Neural progenitor cell (in vitro differentiated cells): Measurements from ENCODE around the gene SLC35G2. TPM values are rescaled to one million over a fixed set of nuclear protein-coding genes. Genes with fewer than 3 reads are reported as not detected.

Experiments used
- DNase-seq: peaks from one replicate; pipeline ENCODE4 v3.0.0-alpha.2; 2016; ENCODE audit warnings: low spot score
- H2AFZ ChIP-seq: fragments of 200-600 bp; sonication (generic); replicated peaks from 2 replicates; pipeline ENCODE4 v1.6.1; 2016; ENCODE audit warnings: antibody characterized with exemption
- H3F3A ChIP-seq: fragments of 200-600 bp; sonication (generic); 2 replicates; pipeline ENCODE4 v1.6.1; 2016; ENCODE audit warnings: antibody characterized with exemption, low read depth
- H3K27ac ChIP-seq: fragments of 200-600 bp; sonication (generic); 2 replicates; pipeline ENCODE4 v1.5.1; 2016; ENCODE audit warnings: mild to moderate bottlenecking
- H3K27me3 ChIP-seq: fragments of 200-600 bp; sonication (generic); 2 replicates; pipeline ENCODE4 v1.6.1; 2016; ENCODE audit warnings: mild to moderate bottlenecking, moderate library complexity
- H3K36me3 ChIP-seq: fragments of 200-600 bp; sonication (generic); 2 replicates; pipeline ENCODE4 v1.5.1; 2016
- H3K4me1 ChIP-seq: fragments of 200-600 bp; sonication (generic); 2 replicates; pipeline ENCODE4 v1.6.1; 2016; ENCODE audit warnings: mixed run types
- H3K4me2 ChIP-seq: fragments of 200-600 bp; sonication (generic); 2 replicates; pipeline ENCODE4 v1.6.1; 2016
- H3K4me3 ChIP-seq: fragments of 200-600 bp; sonication (generic); 2 replicates; pipeline ENCODE4 v1.5.1; 2016
- H3K79me2 ChIP-seq: fragments of 200-600 bp; sonication (generic); 2 replicates; pipeline ENCODE4 v1.6.1; 2016; ENCODE audit warnings: low read depth
- H3K9ac ChIP-seq: fragments of 200-600 bp; sonication (generic); 2 replicates; pipeline ENCODE4 v1.6.1; 2016
- H3K9me3 ChIP-seq: fragments of 200-600 bp; sonication (generic); 2 replicates; pipeline ENCODE4 v1.5.1; 2016; ENCODE audit warnings: low read depth
- H4K20me1 ChIP-seq: fragments of 200-600 bp; sonication (generic); 2 replicates; pipeline ENCODE4 v1.6.1; 2016; ENCODE audit warnings: low read depth
- H3K27ac Mint-ChIP-seq: 3 replicates; pipeline ENCODE4 v1.8.0; 2021; ENCODE audit warnings: mixed read lengths
- H3K27me3 Mint-ChIP-seq: 2 replicates; pipeline ENCODE4 v1.8.0; 2022; ENCODE audit warnings: low read depth, mild to moderate bottlenecking, inconsistent platforms, moderate library complexity, mixed read lengths; ENCODE audit not compliant: insufficient read depth
- H3K36me3 Mint-ChIP-seq: 3 replicates; pipeline ENCODE4 v1.8.0; 2021; ENCODE audit warnings: mixed read lengths
- H3K4me1 Mint-ChIP-seq: 3 replicates; pipeline ENCODE4 v1.8.0; 2021; ENCODE audit warnings: mixed read lengths
- H3K4me3 Mint-ChIP-seq: 3 replicates; pipeline ENCODE4 v1.8.0; 2021; ENCODE audit warnings: mild to moderate bottlenecking, moderate library complexity, mixed read lengths
- H3K9me3 Mint-ChIP-seq: 3 replicates; pipeline ENCODE4 v1.8.0; 2020; ENCODE audit warnings: mixed read lengths
- EZH2 ChIP-seq: fragments of 200-600 bp; sonication (generic); IDR thresholded peaks from 2 replicates; pipeline ENCODE4 v1.6.1; 2017; ENCODE audit warnings: antibody characterized with exemption, mild to moderate bottlenecking, moderate library complexity
- EZH2phosphoT487 ChIP-seq: fragments of 200-600 bp; sonication (generic); IDR thresholded peaks from 2 replicates; pipeline ENCODE4 v1.6.1; 2017; ENCODE audit warnings: antibody characterized with exemption
- total RNA-seq: library from RNA; depleted of rRNA; stranded (reverse); fragments of >200 nt; gene quantifications from 2 replicates; pipeline ENCODE4 v1.2.3, GENCODE V29; 2015; ENCODE audit warnings: low replicate concordance
- TF ChIP-seq, protein P1 (sequence below): fragments of 200-600 bp; sonication (generic); IDR thresholded peaks from 2 replicates; pipeline ENCODE4 v1.5.1; 2017; ENCODE audit warnings: antibody characterized with exemption, mild to moderate bottlenecking

Gene SLC35G2
- total RNA-seq, 1 donor from 2014 or later: 1.5 TPM

GRCh38 chr3:136883967-136884720, 65.2 kb downstream of the SLC35G2 start:
- TF ChIP-seq EZH2: no peak
- TF ChIP-seq, protein P1, sequence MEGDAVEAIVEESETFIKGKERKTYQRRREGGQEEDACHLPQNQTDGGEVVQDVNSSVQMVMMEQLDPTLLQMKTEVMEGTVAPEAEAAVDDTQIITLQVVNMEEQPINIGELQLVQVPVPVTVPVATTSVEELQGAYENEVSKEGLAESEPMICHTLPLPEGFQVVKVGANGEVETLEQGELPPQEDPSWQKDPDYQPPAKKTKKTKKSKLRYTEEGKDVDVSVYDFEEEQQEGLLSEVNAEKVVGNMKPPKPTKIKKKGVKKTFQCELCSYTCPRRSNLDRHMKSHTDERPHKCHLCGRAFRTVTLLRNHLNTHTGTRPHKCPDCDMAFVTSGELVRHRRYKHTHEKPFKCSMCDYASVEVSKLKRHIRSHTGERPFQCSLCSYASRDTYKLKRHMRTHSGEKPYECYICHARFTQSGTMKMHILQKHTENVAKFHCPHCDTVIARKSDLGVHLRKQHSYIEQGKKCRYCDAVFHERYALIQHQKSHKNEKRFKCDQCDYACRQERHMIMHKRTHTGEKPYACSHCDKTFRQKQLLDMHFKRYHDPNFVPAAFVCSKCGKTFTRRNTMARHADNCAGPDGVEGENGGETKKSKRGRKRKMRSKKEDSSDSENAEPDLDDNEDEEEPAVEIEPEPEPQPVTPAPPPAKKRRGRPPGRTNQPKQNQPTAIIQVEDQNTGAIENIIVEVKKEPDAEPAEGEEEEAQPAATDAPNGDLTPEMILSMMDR: no peak
- TF ChIP-seq EZH2phosphoT487: no peak
- no peak overlapping the region for H3K27ac ChIP-seq
- no peak overlapping the region for H3K9ac ChIP-seq
- no peaks in the 10 kb centered on the region for H3K27me3 ChIP-seq
- Mint-ChIP-seq H3K36me3 (peaks cover 39% of the 10 kb centered on the region), H3K4me1 (no peaks in the 10 kb centered on the region), H3K4me3 (no peak overlapping the region), H3K9me3 (peaks cover 39% of the 10 kb centered on the region), H3K27ac (no peak overlapping the region), H3K27me3 (peaks cover 2% of the 10 kb centered on the region)
- no peaks in the 10 kb centered on the region for H3K4me1 ChIP-seq
- no peak for DNase-seq
- H3K4me2 ChIP-seq: no peak overlapping the region
- no peaks in the 10 kb centered on the region for H3K9me3 ChIP-seq
- no peaks in the 10 kb centered on the region for H3F3A ChIP-seq
- peaks cover 100% of the 10 kb centered on the region for H3K79me2 ChIP-seq
- no peak overlapping the region for H3K4me3 ChIP-seq
- H2AFZ ChIP-seq: no peak overlapping the region
- peaks cover 17% of the 10 kb centered on the region for H4K20me1 ChIP-seq
- H3K36me3 ChIP-seq: no peaks in the 10 kb centered on the region

DNA sequence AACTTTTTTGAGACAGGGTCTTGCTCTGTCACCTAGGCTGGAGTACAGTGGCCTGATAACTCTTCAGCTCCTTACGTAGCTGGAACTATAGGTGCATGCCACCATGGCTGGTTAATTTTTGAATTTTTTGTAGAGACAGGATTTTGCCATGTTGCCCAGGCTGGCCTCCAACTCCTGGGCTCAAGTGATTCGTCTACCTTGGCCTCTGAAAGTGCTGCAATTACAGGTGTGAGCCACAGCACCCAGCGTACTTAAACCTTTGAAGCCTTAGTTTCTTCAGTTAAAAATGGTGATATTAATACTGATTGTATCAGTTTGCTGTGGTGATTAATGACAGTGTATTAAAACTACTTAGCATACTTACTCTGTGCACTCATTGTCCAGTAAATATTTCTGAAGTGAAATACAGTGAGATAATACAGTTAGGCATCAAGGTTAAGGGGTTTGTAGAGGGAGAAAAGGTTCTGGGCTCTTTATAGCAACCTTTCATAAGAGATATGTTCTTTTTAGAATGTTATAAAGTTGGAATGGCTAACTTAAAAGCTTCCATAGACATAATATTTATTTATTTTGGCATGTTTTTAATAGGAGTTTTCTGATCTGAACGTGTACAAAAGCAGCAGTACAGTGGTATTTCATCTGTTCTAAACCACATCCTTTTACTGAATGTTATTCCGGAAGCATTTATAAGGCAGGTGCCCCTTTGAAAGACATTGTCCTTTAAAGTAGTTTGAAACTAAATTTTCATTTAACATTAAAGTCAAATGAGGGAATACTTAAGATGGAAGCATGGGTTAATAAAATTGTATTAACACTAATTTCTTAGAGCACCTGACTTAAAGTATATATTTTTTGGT, 66.7 kb downstream of the SLC35G2 start:
- H3K4me3 Mint-ChIP-seq: no peak overlapping the region

GRCh38 chr3:136889947-136890346, 71.0 kb downstream of the SLC35G2 start:
- no peaks in the 10 kb centered on the region for H3F3A ChIP-seq
- Mint-ChIP-seq H3K27me3 (no peaks in the 10 kb centered on the region), H3K27ac (no peak overlapping the region), H3K36me3 (peaks cover 46% of the 10 kb centered on the region), H3K4me1 (no peaks in the 10 kb centered on the region), H3K4me3 (no peak overlapping the region), H3K9me3 (peaks cover 57% of the 10 kb centered on the region)
- no peak overlapping the region for H3K9ac ChIP-seq
- peaks cover 8% of the 10 kb centered on the region for H3K4me1 ChIP-seq
- H3K27me3 ChIP-seq: no peaks in the 10 kb centered on the region
- DNase-seq: no peak
- H3K36me3 ChIP-seq: no peaks in the 10 kb centered on the region
- TF ChIP-seq EZH2phosphoT487 (no peak), EZH2 (no peak)
- TF ChIP-seq, protein P1: no peak
- H3K9me3 ChIP-seq: no peaks in the 10 kb centered on the region
- H3K4me3 ChIP-seq: no peak overlapping the region
- no peak overlapping the region for H3K4me2 ChIP-seq
- no peak overlapping the region for H2AFZ ChIP-seq
- H3K79me2 ChIP-seq: peaks cover 95% of the 10 kb centered on the region
- peaks cover 23% of the 10 kb centered on the region for H4K20me1 ChIP-seq
- H3K27ac ChIP-seq: no peak overlapping the region

More for the DNA sequence above, 66.7 kb downstream of the SLC35G2 start:
- Mint-ChIP-seq H3K9me3 (peaks cover 39% of the 10 kb centered on the region), H3K27ac (no peak overlapping the region), H3K36me3 (peaks cover 43% of the 10 kb centered on the region), H3K4me1 (no peaks in the 10 kb centered on the region), H3K27me3 (no peaks in the 10 kb centered on the region)
- Histone ChIP-seq H3K4me1 (no peaks in the 10 kb centered on the region), H4K20me1 (peaks cover 17% of the 10 kb centered on the region), H3K79me2 (peaks cover 95% of the 10 kb centered on the region), H3K9me3 (no peaks in the 10 kb centered on the region), H3K27me3 (no peaks in the 10 kb centered on the region), H3K27ac (no peak overlapping the region), H3K36me3 (no peaks in the 10 kb centered on the region), H3F3A (no peaks in the 10 kb centered on the region), H3K9ac (no peak overlapping the region), H3K4me2 (no peak overlapping the region), H3K4me3 (no peak overlapping the region), H2AFZ (no peak overlapping the region)
- TF ChIP-seq EZH2: no peak
- TF ChIP-seq, protein P1: no peak
- TF ChIP-seq EZH2phosphoT487: no peak
- DNase-seq: no peak
